Natural killer cell treated with Interleukin-12 subunit alpha and Interleukin-12 subunit beta and Interleukin-15 and Interleukin-18, amount 100 ng/mL, for 72 hours (primary cell): ENCODE results near the gene PSORS1C2. TPM values are rescaled to one million over a fixed set of nuclear protein-coding genes. Genes with fewer than 3 reads are reported as not detected.

ENCODE experiments used
- ATAC-seq, 2 donors: fragments of 150-1000 bp; cut with Tn5 transposase in 1 of 2; sonication (Bioruptor Pico), chemical (Tn5 transposase) in 1 of 2; 2 replicates each; pipeline ENCODE4 v1.10.0; 2021
- DNase-seq: peaks from one replicate; pipeline ENCODE4 v3.0.0; 2022; ENCODE audit warnings: low spot score
- H3K27ac Mint-ChIP-seq, 2 donors: 1 replicate in 1 of 2; 2 replicates in 1 of 2; pipeline ENCODE4 v1.8.0; 2022; ENCODE audit warnings: mixed read lengths in 2 of 2, mild to moderate bottlenecking in 1 of 2, moderate library complexity in 1 of 2
- H3K27me3 Mint-ChIP-seq, 2 donors: 1 replicate in 1 of 2; 2 replicates in 1 of 2; pipeline ENCODE4 v1.8.0; 2022; ENCODE audit warnings: mixed read lengths in 2 of 2
- H3K36me3 Mint-ChIP-seq: one replicate; pipeline ENCODE4 v1.8.0; 2022; ENCODE audit warnings: mixed read lengths
- H3K4me1 Mint-ChIP-seq, 2 donors: 1 replicate in 1 of 2; 2 replicates in 1 of 2; pipeline ENCODE4 v1.8.0; 2022; ENCODE audit warnings: low read depth in 2 of 2, mixed read lengths in 2 of 2, mild to moderate bottlenecking in 1 of 2
- H3K4me3 Mint-ChIP-seq: one replicate; pipeline ENCODE4 v1.8.0; 2022; ENCODE audit warnings: mixed read lengths
- H3K9me3 Mint-ChIP-seq: 2 replicates; pipeline ENCODE4 v1.8.0; 2022; ENCODE audit warnings: mixed read lengths
- total RNA-seq, 2 donors: library from RNA; stranded (reverse); gene quantifications; one replicate each; pipeline ENCODE4 v1.2.3, GENCODE V29; 2022

The PSORS1C2 gene
- total RNA-seq, 2 donors from 2014 or later: not detected

DNA sequence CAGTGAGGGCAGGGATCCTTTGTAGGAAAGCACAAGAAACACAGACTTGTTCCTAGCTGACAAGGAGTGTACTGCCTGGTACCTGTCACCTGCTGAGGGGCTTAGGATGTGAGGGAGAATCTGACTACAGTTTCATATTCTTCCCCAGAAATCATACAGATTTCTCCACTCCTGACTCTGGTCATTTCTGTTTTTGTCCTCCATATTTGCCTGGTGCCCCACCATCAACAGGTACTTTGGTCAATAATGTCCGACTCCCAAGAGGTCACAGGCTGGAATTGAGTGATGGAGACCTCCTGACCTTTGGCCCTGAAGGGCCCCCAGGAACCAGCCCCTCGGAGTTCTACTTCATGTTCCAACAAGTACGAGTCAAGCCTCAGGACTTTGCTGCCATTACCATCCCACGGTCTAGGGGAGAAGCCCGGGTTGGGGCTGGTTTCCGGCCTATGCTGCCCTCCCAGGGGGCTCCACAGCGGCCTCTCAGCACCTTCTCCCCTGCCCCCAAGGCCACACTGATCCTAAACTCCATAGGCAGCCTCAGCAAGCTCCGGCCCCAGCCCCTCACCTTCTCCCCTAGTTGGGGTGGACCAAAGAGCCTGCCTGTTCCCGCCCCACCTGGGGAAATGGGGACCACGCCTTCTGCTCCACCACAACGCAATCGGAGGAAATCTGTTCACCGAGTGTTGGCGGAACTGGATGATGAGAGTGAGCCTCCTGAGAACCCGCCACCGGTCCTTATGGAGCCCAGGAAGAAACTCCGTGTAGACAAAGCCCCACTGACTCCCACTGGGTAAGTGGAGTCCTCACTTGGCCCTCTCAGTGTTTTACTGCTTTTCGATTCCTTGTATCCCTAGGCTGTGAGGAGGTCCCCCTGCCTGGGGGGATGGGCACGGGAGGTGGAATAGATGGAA, 22.6 kb upstream of the PSORS1C2 start:
- Mint-ChIP-seq H3K9me3 (no peaks in the 10 kb centered on the region), H3K4me1 (peaks cover 11 to 26% of the 10 kb centered on the region in 2 donors), H3K4me3 (peak overlapping the region; percentile 22), H3K36me3 (peaks cover 9% of the 10 kb centered on the region), H3K27ac (peak overlapping the region in 1 of 2 donors; percentile 41), H3K27me3 (no peaks in the 10 kb centered on the region)
- ATAC-seq (no peak), DNase-seq (no peak)

DNA sequence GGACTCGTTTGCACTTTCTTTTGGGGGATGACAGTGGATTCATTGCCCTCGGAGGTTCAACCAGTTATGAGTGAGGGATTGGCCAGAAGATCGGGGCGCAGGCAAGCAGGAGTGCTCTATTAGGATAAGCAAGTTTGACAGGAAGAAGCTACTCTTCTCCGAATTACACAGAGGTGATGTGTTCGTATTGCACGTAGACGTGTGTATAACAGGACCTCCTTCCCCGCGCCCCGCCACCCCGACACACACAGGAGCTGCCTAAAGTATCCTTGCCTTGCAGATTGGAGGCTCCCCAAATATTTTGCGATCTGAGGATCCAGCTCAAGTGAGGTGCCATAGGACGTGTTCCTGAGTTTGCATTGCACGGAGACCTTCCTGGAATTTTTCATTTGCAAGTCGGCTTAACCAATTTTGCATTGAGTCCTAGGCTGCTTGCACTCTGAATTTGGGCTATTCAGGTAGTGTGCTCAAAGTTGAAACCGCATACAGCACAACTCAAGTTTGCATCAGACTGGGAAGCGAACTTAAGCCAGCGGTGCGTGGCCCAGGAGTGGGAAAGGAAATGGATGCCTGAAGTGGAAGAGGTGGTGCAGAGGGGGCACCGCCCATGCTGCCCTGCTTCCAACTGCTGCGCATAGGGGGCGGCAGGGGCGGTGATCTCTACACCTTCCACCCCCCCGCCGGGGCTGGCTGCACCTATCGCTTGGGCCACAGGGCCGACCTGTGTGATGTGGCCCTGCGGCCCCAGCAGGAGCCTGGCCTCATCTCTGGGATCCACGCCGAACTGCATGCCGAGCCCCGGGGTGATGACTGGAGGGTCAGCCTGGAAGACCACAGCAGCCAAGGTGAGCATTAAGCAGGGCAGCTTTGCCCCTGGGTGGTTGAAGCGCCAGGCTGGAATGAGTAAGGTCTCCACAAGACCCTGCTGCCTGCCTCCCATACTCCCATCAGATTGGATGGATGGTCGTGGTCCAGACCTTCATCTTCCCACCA, 20.3 kb upstream of the PSORS1C2 start:
- H3K36me3 Mint-ChIP-seq: peaks cover 9% of the 10 kb centered on the region

DNA sequence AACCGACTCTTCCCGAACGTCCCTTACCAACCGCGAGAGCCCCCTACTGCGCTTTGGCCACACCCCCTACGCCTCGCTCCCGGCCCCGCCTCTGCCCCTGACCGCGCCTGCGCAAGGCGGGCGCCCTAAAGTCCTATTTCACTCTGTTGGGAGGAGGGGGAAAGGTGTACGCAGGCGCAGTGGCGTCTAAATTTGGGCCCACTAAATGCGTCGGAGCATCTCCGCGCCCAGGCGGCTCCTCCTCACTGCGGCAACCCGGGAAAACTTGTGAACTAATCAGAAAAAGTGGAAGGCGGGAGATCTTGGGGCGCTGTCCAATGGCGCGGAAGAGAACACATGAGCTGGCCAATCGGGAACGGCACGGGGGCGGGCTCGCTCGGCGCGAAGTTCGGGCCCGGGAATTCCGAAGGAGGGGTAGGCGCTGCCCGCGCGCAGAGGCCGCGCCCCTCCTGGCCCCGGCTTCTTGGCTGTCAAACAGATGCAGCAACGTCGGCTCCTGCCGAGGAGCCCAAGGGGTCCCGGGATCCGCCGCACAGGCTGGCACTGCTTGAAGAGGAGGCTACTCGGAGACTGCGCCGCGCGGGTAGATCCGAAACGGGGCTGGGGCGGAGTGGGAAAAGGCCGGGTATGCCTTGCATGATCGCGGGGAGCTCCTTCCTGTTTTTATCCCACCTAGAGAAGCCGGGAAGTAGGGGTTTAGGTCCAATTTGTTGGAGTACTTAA, 19.4 kb upstream of the PSORS1C2 start, which contains the start of gene TCF19:
Gene TCF19 (plus strand): TSS at position 450 of the 723 bp plus-strand sequence. CDS start 881 bp downstream, outside the sequence.
- peaks cover 5% of the 10 kb centered on the region for H3K36me3 Mint-ChIP-seq
- H3K27ac Mint-ChIP-seq: peak within 1 kb of the TSS; percentile 39 to 91
- ATAC-seq (peak; percentile 95 to 97), DNase-seq (peak; percentile 99)
- H3K4me3 Mint-ChIP-seq: peak within 1 kb of the TSS; percentile 84
- H3K27me3 Mint-ChIP-seq: no peaks in the 10 kb centered on the region
- H3K4me1 Mint-ChIP-seq: peaks cover 11 to 26% of the 10 kb centered on the region in 2 donors
- no peaks in the 10 kb centered on the region for H3K9me3 Mint-ChIP-seq

More for the DNA sequence above, 20.3 kb upstream of the PSORS1C2 start:
- H3K4me3 Mint-ChIP-seq: peak overlapping the region; percentile 84
- no peak for DNase-seq
- H3K27me3 Mint-ChIP-seq: no peaks in the 10 kb centered on the region
- H3K27ac Mint-ChIP-seq: peak overlapping the region; percentile 39 to 91
- peak in 1 of 2 donors; percentile 29 for ATAC-seq
- H3K9me3 Mint-ChIP-seq: no peaks in the 10 kb centered on the region
- peaks cover 11 to 26% of the 10 kb centered on the region in 2 donors for H3K4me1 Mint-ChIP-seq

DNA sequence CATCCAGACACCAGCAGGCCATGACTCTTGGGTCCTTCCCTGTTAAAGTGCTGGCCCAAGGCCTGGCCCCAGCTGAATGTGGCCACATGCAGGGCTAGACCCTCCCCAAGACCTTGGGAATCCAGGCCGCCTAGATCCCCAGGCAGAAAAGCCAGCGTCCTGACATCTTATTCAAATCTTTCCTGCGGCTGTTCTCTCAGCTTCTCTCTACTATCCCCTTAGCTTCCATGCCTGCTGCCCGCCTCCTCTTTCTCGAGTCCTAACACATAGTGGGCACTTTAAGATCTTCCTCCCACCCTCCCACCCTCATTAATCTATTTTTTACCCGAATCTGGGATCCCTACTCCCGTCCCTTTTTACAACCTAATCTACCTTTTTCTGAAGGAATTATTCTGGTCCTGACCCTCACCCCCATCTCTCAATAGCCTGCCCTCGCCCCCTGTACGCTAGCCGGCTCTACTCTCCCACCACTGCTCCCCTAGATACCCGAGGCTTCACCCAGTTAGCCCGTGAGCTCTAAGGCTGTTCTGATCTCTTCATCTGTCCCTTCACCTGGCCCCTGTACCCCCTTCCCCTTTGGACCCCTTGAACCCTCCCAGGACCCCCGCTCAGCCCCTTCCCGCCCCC, 18.8 kb upstream of the PSORS1C2 start, which contains the start of gene CCHCR1:
Gene CCHCR1 (minus strand): TSS at position 290 of the 627 bp plus-strand sequence. CDS start 202 bp downstream, at position 88.
- no peak for DNase-seq
- Mint-ChIP-seq H3K27ac (peak within 1 kb of the TSS; percentile 39 to 91), H3K27me3 (no peaks in the 10 kb centered on the region), H3K4me1 (peaks cover 11 to 26% of the 10 kb centered on the region in 2 donors), H3K36me3 (no peaks in the 10 kb centered on the region), H3K4me3 (peak within 1 kb of the TSS; percentile 84), H3K9me3 (no peaks in the 10 kb centered on the region)
- ATAC-seq: peak in 1 of 2 donors; percentile 11

DNA sequence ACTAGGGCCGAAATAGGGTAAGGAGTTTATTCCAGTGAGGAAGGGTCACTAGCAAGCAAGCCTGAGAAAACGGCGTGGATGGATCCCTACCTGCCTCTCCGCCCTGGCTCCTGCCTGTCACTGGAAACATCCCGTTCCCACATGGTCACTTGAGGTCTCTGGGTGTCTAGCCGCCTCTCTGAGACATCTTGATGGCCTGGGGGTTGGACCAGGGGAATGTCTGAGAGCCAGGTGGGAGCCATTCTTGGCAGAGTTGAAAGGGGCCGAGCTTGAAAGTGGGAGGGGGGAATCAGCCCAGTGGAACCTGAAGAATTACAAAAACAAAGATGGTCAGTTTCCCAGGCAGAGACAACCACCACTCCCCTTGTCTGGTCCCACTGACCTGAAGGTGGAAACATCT, 17.8 kb upstream of the PSORS1C2 start:
- no peaks in the 10 kb centered on the region for H3K27me3 Mint-ChIP-seq
- DNase-seq: no peak
- peaks cover 11 to 23% of the 10 kb centered on the region in 2 donors for H3K4me1 Mint-ChIP-seq
- ATAC-seq: no peak
- peak overlapping the region in 1 of 2 donors; percentile 91 for H3K27ac Mint-ChIP-seq
- peak overlapping the region; percentile 84 for H3K4me3 Mint-ChIP-seq
- no peaks in the 10 kb centered on the region for H3K36me3 Mint-ChIP-seq
- no peaks in the 10 kb centered on the region for H3K9me3 Mint-ChIP-seq

DNA sequence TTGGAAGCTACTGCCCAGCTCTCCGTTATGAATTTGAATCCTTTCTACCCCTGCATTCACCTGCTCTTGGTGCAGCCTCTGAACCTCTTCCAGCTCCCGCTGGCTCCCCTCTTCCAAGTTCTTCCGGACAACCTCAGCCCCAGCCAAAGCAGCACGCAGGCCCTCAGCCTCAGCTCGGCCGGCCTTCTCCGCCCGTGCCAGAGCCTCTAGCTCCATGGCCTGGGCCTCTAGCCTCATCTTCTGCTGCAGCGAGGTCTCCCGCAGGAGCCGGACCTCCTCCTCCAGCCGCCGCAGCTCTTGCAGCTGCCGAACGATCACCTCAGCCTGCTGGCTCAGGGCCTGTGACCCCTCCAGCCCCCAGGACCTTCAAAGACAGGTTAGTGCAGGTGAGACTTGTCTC, 15.6 kb upstream of the PSORS1C2 start:
- no peak for DNase-seq
- Mint-ChIP-seq H3K4me3 (no peak overlapping the region), H3K27ac (no peak overlapping the region), H3K36me3 (no peaks in the 10 kb centered on the region), H3K4me1 (peaks cover 11 to 18% of the 10 kb centered on the region in 2 donors), H3K27me3 (no peaks in the 10 kb centered on the region), H3K9me3 (no peaks in the 10 kb centered on the region)
- no peak for ATAC-seq

DNA sequence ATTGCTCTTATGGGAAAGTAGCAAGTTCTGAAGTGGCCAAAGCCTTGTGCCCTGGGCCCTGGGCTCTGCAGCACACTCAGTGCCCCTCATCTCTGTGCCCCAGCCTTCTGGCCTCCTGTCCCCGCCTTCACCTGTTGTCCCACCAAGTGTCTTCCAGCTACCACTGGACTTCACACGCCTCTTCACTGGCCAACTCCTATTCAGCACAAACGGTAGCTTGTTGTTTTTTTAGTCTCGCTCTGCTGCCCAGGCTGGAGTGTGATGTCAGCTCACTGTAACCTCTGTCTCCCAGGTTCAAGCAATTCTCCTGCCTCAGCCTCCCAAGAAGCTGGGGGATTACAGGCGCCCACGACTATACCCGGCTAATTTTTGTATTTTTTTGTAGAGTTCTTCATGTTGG, 13.9 kb upstream of the PSORS1C2 start:
- Mint-ChIP-seq H3K9me3 (no peaks in the 10 kb centered on the region), H3K4me1 (peaks cover 7 to 8% of the 10 kb centered on the region in 2 donors), H3K4me3 (no peak overlapping the region), H3K36me3 (no peaks in the 10 kb centered on the region), H3K27me3 (no peaks in the 10 kb centered on the region), H3K27ac (no peak overlapping the region)
- ATAC-seq (no peak), DNase-seq (no peak)

DNA sequence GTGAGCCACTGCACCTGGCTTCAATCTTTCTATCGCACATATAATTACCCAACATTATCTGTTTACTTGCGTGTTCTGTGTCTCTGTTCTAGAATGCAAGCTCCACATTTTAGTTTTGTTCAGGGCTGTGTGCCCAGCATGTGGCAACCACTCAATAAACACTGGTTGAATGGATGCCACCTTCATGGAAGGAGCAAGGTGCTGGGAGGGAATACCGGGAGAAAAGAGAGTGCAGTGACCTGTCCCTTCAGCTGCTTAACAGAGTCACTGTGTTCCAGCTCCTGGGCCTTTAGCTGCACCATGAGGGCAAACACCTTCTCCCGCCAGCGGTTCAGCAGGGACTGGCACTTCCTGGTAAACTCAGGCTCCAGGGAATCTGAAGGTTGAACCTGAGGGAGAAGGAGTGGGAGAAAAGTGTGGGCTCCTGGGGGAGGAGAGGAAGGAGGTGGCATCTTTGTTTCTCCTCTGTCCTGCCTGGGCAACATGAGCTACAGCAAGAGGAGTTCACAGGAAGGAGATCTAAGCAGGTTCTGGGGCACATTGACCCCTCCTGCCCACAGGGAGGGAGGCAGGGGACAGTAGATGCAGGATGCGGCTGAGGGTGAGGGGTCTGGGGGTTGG, 11.1 kb upstream of the PSORS1C2 start:
- Mint-ChIP-seq H3K27ac (no peak overlapping the region), H3K4me1 (no peaks in the 10 kb centered on the region), H3K36me3 (no peaks in the 10 kb centered on the region), H3K27me3 (no peaks in the 10 kb centered on the region), H3K9me3 (no peaks in the 10 kb centered on the region), H3K4me3 (no peak overlapping the region)
- DNase-seq: no peak
- ATAC-seq: no peak

DNA sequence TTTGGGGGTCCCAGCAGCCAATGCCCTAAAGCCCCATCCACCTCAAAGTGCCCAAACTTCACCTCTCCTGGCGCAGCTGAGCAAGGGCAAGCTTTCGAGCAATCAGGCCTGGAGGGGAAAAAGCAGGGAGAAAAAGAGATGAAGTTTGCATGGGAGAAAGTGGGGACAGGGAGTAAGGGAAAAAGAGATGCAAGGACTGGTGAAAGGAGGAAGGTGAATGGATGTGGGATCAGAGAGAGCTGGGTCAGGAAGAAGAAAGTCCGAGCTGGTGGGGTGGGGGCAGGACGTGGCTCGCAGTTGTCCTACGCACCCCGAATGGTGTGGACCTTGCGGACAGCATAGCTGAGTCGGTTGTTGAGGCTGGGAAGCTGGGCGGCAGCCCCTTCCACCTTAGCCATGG, 6.5 kb upstream of the PSORS1C2 start:
- H3K36me3 Mint-ChIP-seq: no peaks in the 10 kb centered on the region
- no peaks in the 10 kb centered on the region for H3K4me1 Mint-ChIP-seq
- DNase-seq (no peak), ATAC-seq (no peak)
- H3K4me3 Mint-ChIP-seq: no peak overlapping the region
- no peaks in the 10 kb centered on the region for H3K27me3 Mint-ChIP-seq
- H3K27ac Mint-ChIP-seq: no peak overlapping the region
- H3K9me3 Mint-ChIP-seq: no peaks in the 10 kb centered on the region

DNA sequence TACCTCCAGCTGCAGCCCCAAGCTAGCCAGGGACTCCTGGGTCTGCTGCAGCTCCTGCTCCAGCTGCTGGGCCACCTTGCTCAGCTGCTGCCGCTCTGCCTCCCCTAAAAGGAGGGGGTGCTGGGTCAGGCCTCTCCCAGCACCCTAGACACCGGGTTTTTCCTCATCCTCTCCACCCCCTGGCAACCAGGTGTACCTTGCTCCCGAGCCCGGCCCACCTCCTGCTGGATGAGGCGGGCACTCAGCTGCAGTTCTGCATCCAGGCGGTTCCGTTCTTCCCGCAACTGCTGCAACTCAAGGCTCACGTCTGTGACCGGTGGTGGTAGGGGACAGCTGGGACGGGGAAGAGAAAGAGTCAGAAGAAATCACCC, 6.1 kb upstream of the PSORS1C2 start:
- H3K27ac Mint-ChIP-seq: no peak overlapping the region
- H3K36me3 Mint-ChIP-seq: no peaks in the 10 kb centered on the region
- no peak overlapping the region for H3K4me3 Mint-ChIP-seq
- no peaks in the 10 kb centered on the region for H3K27me3 Mint-ChIP-seq
- H3K9me3 Mint-ChIP-seq: no peaks in the 10 kb centered on the region
- H3K4me1 Mint-ChIP-seq: no peaks in the 10 kb centered on the region
- DNase-seq (no peak), ATAC-seq (no peak)

DNA sequence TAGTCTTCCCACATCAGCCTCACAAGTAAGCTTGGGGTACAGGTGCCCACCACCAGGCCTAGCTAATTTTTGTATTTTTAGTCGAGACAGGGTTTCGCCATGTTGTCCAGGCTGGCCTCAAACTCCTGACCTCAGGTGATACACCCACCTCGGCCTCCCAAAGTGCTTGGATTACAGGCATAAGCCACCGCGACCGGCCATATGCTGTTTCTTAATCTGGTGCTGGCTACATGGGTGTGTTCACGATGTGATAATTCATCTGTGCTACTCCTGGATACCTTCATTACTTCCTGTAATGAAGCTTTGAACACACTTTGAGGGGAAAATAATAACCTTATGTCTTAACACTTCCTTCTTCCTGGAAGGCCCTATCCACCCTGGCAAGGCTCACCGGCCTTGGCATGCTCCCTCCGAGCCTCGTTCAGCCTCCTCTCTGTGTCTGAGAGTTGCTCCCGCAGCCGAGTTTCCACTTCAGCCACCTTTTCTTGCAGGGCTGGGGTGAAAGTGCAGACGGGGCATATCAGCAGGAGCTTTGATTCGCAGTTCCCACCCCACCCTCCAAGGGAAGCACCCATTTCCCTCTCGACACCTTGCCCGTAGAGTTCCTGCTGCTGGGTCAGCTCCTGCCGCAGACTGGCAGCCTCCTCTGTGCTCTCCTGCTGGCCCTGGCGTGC, 5.6 kb upstream of the PSORS1C2 start:
- no peak for ATAC-seq

DNA sequence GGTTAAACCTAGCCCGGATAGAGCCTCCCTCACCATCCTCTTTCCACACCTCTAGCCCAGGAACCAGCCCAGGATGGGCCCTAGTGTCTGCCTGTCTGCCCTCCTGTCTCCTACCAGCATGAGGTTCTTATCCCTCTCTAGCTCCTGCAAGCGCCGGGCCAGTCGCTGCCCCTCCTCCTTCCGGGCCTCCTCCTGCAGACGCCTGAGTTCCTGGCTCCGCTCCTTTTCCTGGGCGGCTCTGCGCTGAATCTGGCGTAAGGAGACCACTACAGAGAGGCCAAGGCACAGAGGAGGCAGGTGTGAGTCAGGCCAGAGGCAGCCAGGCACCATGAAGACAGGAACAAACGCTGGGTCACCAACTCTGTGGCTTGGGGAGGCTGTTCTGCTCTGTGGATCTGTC, 4.3 kb upstream of the PSORS1C2 start:
- DNase-seq: no peak
- no peak overlapping the region for H3K27ac Mint-ChIP-seq
- no peaks in the 10 kb centered on the region for H3K9me3 Mint-ChIP-seq
- ATAC-seq: no peak
- no peaks in the 10 kb centered on the region for H3K36me3 Mint-ChIP-seq
- no peaks in the 10 kb centered on the region for H3K27me3 Mint-ChIP-seq
- no peaks in the 10 kb centered on the region for H3K4me1 Mint-ChIP-seq
- no peak overlapping the region for H3K4me3 Mint-ChIP-seq

More for the DNA sequence above, 5.6 kb upstream of the PSORS1C2 start:
- H3K9me3 Mint-ChIP-seq: no peaks in the 10 kb centered on the region
- H3K4me3 Mint-ChIP-seq: no peak overlapping the region
- DNase-seq: no peak
- H3K27ac Mint-ChIP-seq: no peak overlapping the region
- H3K4me1 Mint-ChIP-seq: no peaks in the 10 kb centered on the region
- no peaks in the 10 kb centered on the region for H3K27me3 Mint-ChIP-seq
- no peaks in the 10 kb centered on the region for H3K36me3 Mint-ChIP-seq
